HG03558 (cell line): Measurements from ENCODE around the gene LIMCH1.

ENCODE experiments used
- ATAC-seq: cut with Tn5 transposase; IDR thresholded peaks from one replicate; pipeline ENCODE4 v1.9.1; 2021; ENCODE audit warnings: moderate number of reproducible peaks; ENCODE audit not compliant: unreplicated experiment; ENCODE audit errors: extremely low read depth

The LIMCH1 gene

GRCh38 chr4:41602113-41602512, 64.2 kb downstream of the LIMCH1 start:
- no peak for ATAC-seq

- no peak for ATAC-seq
Observed at GRCh38 chr4:41602886-41603498, 65.0 kb downstream of the LIMCH1 start.

- ATAC-seq = no peak
Observed at GRCh38 chr4:41609851-41610250, 71.9 kb downstream of the LIMCH1 start.

- no peak for ATAC-seq
Observed at GRCh38 chr4:41610474-41610873, 72.5 kb downstream of the LIMCH1 start.

GRCh38 chr4:41611124-41611838, 73.3 kb downstream of the LIMCH1 start:
- ATAC-seq = no peak

- ATAC-seq = no peak
Observed at GRCh38 chr4:41611881-41612871, 74.2 kb downstream of the LIMCH1 start.

- ATAC-seq = no peak
Observed at GRCh38 chr4:41613386-41613785, 75.4 kb downstream of the LIMCH1 start.

GRCh38 chr4:41613821-41614220, 75.9 kb downstream of the LIMCH1 start:
- ATAC-seq = no peak

- no peak for ATAC-seq
Observed at GRCh38 chr4:41614519-41614918, 76.6 kb downstream of the LIMCH1 start.

- ATAC-seq = no peak
Observed at GRCh38 chr4:41619161-41619560, 81.2 kb downstream of the LIMCH1 start.

GRCh38 chr4:41620594-41621256, 82.8 kb downstream of the LIMCH1 start:
- no peak for ATAC-seq

GRCh38 chr4:41622787-41623186, 84.8 kb downstream of the LIMCH1 start:
- no peak for ATAC-seq

- no peak for ATAC-seq
Observed at GRCh38 chr4:41624765-41625164, 86.8 kb downstream of the LIMCH1 start.

GRCh38 chr4:41625531-41625930, 87.6 kb downstream of the LIMCH1 start:
- ATAC-seq = no peak

GRCh38 chr4:41628936-41629335, 91.0 kb downstream of the LIMCH1 start:
- ATAC-seq = no peak

GRCh38 chr4:41631523-41631922, 93.6 kb downstream of the LIMCH1 start:
- no peak for ATAC-seq

- no peak for ATAC-seq
Observed at GRCh38 chr4:41632481-41633073, 94.6 kb downstream of the LIMCH1 start.

GRCh38 chr4:41633321-41633720, 95.4 kb downstream of the LIMCH1 start:
- ATAC-seq = no peak

- no peak for ATAC-seq
Observed at GRCh38 chr4:41635441-41635840, 97.5 kb downstream of the LIMCH1 start.

GRCh38 chr4:41638203-41638602, 100.2 kb downstream of the LIMCH1 start:
- ATAC-seq = no peak
